Ishikawa (cell line): ENCODE results near the gene MT1A.

ENCODE experiments used
- CEBPB ChIP-seq: IDR thresholded peaks from 2 replicates; pipeline ENCODE4 v1.6.1; 2012
- EP300 ChIP-seq: IDR thresholded peaks from 2 replicates; pipeline ENCODE4 v1.6.1; 2012; ENCODE audit warnings: borderline replicate concordance
- RAD21 ChIP-seq: IDR thresholded peaks from 2 replicates; pipeline ENCODE4 v1.6.1; 2012; ENCODE audit warnings: low read depth
- TAF1 ChIP-seq: IDR thresholded peaks from 2 replicates; pipeline ENCODE4 v1.6.1; 2012; ENCODE audit warnings: low read depth, mild to moderate bottlenecking
- TCF12 ChIP-seq: IDR thresholded peaks from 2 replicates; pipeline ENCODE4 v1.6.1; 2012; ENCODE audit warnings: low read depth
- TEAD4 ChIP-seq: IDR thresholded peaks from 2 replicates; pipeline ENCODE4 v1.6.1; 2012
- ZBTB7A ChIP-seq: IDR thresholded peaks from 2 replicates; pipeline ENCODE4 v1.6.1; 2012; ENCODE audit warnings: low read depth
- TF ChIP-seq, protein P1 (sequence below): IDR thresholded peaks from 2 replicates; pipeline ENCODE4 v1.6.1; 2012
- TF ChIP-seq, protein P2 (sequence below): IDR thresholded peaks from 2 replicates; pipeline ENCODE4 v1.6.1; 2012; ENCODE audit warnings: low read depth, mild to moderate bottlenecking
- TF ChIP-seq, protein P3 (sequence below): IDR thresholded peaks from 2 replicates; pipeline ENCODE4 v1.6.1; 2012

- TF ChIP-seq RAD21 (no peak), ZBTB7A (no peak), TCF12 (no peak), EP300 (no peak), TEAD4 (no peak), TAF1 (no peak), CEBPB (no peak)
- TF ChIP-seq, protein P1, sequence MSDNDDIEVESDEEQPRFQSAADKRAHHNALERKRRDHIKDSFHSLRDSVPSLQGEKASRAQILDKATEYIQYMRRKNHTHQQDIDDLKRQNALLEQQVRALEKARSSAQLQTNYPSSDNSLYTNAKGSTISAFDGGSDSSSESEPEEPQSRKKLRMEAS, result no peak
- TF ChIP-seq, protein P2, sequence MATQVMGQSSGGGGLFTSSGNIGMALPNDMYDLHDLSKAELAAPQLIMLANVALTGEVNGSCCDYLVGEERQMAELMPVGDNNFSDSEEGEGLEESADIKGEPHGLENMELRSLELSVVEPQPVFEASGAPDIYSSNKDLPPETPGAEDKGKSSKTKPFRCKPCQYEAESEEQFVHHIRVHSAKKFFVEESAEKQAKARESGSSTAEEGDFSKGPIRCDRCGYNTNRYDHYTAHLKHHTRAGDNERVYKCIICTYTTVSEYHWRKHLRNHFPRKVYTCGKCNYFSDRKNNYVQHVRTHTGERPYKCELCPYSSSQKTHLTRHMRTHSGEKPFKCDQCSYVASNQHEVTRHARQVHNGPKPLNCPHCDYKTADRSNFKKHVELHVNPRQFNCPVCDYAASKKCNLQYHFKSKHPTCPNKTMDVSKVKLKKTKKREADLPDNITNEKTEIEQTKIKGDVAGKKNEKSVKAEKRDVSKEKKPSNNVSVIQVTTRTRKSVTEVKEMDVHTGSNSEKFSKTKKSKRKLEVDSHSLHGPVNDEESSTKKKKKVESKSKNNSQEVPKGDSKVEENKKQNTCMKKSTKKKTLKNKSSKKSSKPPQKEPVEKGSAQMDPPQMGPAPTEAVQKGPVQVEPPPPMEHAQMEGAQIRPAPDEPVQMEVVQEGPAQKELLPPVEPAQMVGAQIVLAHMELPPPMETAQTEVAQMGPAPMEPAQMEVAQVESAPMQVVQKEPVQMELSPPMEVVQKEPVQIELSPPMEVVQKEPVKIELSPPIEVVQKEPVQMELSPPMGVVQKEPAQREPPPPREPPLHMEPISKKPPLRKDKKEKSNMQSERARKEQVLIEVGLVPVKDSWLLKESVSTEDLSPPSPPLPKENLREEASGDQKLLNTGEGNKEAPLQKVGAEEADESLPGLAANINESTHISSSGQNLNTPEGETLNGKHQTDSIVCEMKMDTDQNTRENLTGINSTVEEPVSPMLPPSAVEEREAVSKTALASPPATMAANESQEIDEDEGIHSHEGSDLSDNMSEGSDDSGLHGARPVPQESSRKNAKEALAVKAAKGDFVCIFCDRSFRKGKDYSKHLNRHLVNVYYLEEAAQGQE, result no peak
- TF ChIP-seq, protein P3, sequence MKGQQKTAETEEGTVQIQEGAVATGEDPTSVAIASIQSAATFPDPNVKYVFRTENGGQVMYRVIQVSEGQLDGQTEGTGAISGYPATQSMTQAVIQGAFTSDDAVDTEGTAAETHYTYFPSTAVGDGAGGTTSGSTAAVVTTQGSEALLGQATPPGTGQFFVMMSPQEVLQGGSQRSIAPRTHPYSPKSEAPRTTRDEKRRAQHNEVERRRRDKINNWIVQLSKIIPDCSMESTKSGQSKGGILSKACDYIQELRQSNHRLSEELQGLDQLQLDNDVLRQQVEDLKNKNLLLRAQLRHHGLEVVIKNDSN, result no peak
Measured at GRCh38 chr16:56679078-56679730, 40.7 kb downstream of the MT1A start.
